Pulmonary artery endothelial cell (primary cell): Measurements from ENCODE around the gene ITLN2. TPM values are rescaled to one million over a fixed set of nuclear protein-coding genes. Genes with fewer than 3 reads are reported as not detected.
"Not testable (repeated sequence)": the region's sequence is repeated elsewhere in the genome, so short reads cannot be mapped to it uniquely, and the experiment has no call there.

Experiments
- DNase-seq: peaks from one replicate; pipeline ENCODE4 v3.0.0-alpha.2; 2011; ENCODE audit warnings: low read depth, low spot score
- total RNA-seq: library from RNA; depleted of rRNA; stranded (reverse); fragments of >200 nt; gene quantifications from 2 replicates; pipeline ENCODE4 v1.2.3, GENCODE V29; 2014

Gene ITLN2
- total RNA-seq, 1 donor from 2014 or later = not detected

- DNase-seq = no peak
Observed at GRCh38 chr1:160905617-160905989, 49.0 kb downstream of the ITLN2 start.

DNA sequence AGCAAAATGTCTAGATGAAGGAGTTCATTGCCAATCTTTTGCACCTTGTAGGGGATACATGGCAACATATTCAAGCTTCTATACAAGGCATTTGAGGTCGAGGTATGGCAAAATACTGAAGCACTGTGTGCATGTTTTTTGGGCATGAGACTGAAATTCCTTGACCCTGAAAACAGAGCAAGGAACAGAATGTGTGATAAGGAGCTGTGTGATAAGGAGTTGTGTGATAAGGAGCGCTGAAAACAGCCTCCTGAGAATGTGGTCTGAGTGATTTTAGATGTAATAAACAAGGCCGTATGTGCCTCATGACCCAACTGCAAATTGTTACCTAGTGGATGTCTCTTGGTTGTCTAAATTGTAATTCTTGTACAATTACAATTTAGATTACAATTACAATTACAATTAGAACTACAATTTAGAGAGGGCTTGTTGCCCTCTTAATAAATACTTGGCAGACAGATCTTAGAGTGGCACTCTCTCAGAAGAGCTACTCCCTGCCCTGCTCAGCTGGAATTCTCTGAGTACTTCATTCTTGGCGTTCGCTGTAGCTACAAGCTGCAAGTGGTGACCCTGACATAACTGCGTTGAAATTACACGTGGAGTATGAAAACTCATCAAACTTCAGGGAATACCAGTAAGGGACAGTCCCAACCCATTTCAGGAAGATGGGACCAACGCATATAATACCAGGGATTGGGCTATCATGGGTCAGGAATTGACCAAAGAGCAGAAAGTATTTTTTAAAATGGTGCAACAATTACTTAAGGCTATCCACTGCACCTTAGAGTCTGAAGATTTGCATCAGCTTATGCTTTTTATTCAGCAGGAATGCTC is 49.6 kb downstream of the ITLN2 start:
- DNase-seq = no peak

- not testable (repeated sequence) for DNase-seq
Observed at GRCh38 chr1:160902251-160902650, 52.4 kb downstream of the ITLN2 start.

DNA sequence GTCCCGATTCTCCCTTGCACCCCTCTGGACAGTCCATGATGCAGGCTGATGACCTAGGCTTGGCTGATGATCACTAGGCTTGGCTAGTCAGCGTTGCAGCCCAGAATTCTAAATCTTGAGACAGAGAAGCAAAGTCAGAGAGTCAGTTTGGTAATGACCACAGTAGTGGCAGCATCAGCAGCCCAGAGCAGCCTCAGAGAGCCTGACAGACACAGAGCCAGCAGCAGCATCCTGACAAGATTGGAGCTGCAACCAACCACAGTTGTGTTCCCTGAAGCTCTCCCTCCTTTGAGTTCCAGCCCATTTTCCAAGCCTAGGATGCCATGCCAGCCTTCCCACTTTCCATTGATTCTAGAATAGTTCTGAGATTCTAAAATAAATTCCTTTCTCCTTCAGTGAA is 52.8 kb downstream of the ITLN2 start:
- DNase-seq = no peak

DNA sequence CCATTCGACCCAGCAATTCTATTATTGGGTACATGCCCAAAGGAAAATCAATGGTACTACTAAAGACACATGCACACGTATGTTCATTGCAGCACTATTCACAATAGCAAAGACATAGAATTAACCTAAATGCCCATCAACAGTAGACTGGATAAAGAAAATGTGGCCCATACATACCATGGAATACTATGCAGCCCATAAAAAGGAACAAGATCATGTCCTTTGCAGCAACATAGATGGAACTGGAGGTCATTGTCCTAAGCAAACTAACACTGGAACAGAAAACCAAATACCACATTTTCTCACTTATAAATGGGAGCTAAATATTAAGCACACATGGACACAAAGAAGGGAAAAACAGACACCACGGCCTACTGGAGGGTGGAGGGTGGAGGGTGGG is 53.9 kb downstream of the ITLN2 start:
- not testable (repeated sequence) for DNase-seq

Other genes starting within 250 kb of the ITLN2 start
- not detected in 2 replicates for gene CD48, start 243.0 kb downstream of the ITLN2 start, total RNA-seq
- gene SLAMF7, start 215.6 kb downstream of the ITLN2 start, total RNA-seq = not detected in 2 replicates
- gene LY9, start 158.6 kb downstream of the ITLN2 start, total RNA-seq = not detected in 2 replicates
- gene CD244, start 91.9 kb downstream of the ITLN2 start, total RNA-seq = not detected in 2 replicates
- 0.32 TPM in 1 of 2 replicates, not detected in the other for gene ITLN1, start 69.6 kb downstream of the ITLN2 start, total RNA-seq
- 242 and 246 TPM in 2 replicates for gene F11R, start 66.3 kb upstream of the ITLN2 start, total RNA-seq
- 19.1 and 44.2 TPM in 2 replicates for gene TSTD1, start 84.2 kb upstream of the ITLN2 start, total RNA-seq
- 95.7 and 127 TPM in 2 replicates for gene USF1, start 91.2 kb upstream of the ITLN2 start, total RNA-seq
- gene ARHGAP30, start 115.1 kb upstream of the ITLN2 start, total RNA-seq = 0.04 TPM in 1 of 2 replicates, not detected in the other
- gene NECTIN4, start 134.7 kb upstream of the ITLN2 start, total RNA-seq = 0.14 and 0.53 TPM in 2 replicates
- 0.60 and 0.86 TPM in 2 replicates for gene KLHDC9, start 143.6 kb upstream of the ITLN2 start, total RNA-seq
- gene PFDN2, start 163.2 kb upstream of the ITLN2 start, total RNA-seq = 56.3 and 93.2 TPM in 2 replicates
- gene NIT1, start 163.3 kb upstream of the ITLN2 start, total RNA-seq = 11.3 and 14.3 TPM in 2 replicates
- 38.8 and 56.2 TPM in 2 replicates for gene DEDD, start 177.9 kb upstream of the ITLN2 start, total RNA-seq
- gene UFC1, start 199.2 kb upstream of the ITLN2 start, total RNA-seq = 124 and 130 TPM in 2 replicates
- 4.6 and 8.3 TPM in 2 replicates for gene USP21, start 204.7 kb upstream of the ITLN2 start, total RNA-seq
- gene PPOX, start 211.6 kb upstream of the ITLN2 start, total RNA-seq = 16.0 and 19.1 TPM in 2 replicates
- 24.7 and 25.9 TPM in 2 replicates for gene B4GALT3, start 222.7 kb upstream of the ITLN2 start, total RNA-seq
- 26.8 and 43.7 TPM in 2 replicates for gene ADAMTS4, start 244.2 kb upstream of the ITLN2 start, total RNA-seq
- 200 and 232 TPM in 2 replicates for gene NDUFS2, start 247.6 kb upstream of the ITLN2 start, total RNA-seq